ENCODE results near the gene MRPL55.

MRPL55 gene

DNA sequence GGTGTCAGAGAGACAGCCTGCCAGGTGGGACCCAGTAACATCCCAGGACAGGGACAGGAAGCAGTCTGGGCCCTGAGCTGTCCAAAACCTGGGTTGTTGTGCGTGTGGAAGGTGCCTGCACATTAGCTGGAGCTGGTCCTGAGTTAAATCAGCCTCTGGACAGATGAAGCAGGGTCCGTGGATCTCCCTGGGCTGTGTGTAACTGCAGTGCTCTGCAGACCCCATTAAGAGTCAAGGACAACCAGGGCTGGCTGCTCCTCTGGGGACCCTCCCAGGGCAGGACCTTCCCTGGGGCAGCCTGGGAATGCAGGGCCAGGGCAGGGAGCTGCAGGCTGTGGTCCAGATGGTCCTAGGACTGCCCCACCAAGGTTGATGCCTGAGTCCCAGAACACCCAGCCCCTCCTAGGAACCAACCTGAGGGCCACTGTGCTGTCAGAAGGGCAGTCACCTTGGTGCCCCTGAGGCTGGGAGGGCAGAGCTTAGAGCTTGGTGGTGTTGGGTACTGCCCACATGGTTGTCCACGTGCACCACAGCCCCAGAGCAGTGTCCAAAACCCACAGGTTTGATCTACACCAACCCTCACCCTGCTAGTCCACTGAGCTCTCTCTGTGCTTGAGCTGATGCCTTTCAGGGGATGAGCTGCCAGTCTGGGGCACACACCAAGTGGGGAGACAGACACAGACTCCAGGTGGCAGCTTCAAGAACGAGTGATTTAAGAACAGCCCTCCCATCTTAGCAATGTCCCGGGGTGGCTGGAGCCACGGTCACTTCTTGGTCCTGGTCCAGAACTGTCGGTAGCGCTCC lies 2.9 kb downstream of the MRPL55 start:
- in situ Hi-C loops (cut with HindIII; ENCODE audit: low pct_ligation_motif_present, low pct_unique_long_range_greater_than_20kb, low sequenced_read_pairs), result no loop called here
- DNase-seq, result no peak

DNA sequence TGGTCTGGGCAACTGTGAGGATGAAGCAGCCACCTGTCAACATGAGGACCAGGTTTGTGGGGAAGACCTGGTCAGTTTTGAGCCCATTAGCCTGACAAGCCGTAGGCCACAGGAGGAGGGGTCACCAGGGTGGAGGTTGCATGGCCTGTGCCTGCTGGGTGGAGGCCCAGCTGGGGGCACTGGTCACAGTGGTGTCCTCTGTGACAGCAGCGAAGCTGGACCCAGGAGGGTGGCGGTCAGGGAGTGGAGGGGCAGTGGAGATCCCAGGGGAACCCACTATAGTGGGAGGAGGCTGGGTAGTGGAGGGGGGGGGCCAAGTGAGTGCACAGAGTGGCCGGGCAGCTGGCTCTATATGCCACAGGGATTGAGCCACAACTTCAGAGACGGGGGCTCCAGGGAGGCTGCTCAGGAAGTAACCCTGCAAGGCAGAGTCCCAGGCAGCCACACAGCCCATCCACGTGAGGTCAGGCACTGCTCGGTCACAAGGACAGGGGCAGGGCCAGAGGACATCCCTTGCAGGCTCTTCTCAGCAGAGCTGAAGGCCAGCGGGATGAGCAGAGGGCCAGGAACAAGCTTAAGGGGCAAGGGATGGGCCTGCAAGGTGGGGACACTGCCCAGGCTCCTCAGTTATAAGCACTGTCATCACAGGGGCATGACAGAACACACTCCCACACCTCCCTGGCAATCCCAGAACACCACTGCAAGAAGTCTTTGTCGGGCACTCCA lies 3.7 kb downstream of the MRPL55 start:
- no peak for DNase-seq
- in situ Hi-C loops (cut with HindIII; ENCODE audit: low pct_ligation_motif_present, low pct_unique_long_range_greater_than_20kb, low sequenced_read_pairs), result no loop called here

DNA sequence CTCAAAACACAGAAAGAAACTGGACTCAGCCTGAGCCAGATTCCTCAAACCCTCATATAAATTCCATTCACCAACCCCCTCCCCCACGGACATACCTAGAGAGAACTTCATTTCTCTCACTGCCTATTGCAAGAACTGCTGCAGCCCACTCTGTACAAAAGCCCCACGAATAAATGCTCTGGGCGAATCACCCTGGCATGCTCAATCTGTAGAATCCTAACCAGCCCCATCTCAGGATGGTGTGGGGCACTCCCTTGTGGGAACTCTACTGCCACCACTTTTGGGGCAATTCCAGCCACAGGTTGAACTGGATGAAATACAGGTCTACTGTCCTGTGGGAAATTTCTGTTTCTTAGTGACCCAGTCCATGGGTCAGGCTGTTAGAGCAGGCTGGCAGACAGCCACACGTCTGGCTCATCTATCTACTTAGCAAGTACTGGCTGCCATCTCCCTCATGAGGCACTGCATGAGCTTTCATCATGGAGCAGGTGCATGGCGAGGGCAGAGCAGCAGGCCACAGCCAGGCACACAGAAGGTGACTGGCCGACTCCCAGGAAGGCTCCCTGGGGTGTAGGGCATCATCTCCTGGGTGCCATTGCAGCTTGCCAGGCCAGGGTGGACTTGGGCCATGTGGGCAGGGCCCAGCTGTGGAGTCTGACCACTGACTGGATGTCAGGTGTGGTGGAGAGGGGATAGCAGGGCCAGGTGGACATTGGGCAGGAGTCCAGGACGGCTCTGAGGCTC lies 4.4 kb downstream of the MRPL55 start:
- DNase-seq, result no peak
- in situ Hi-C loops (cut with HindIII; ENCODE audit: low pct_ligation_motif_present, low pct_unique_long_range_greater_than_20kb, low sequenced_read_pairs), result no loop called here

DNA sequence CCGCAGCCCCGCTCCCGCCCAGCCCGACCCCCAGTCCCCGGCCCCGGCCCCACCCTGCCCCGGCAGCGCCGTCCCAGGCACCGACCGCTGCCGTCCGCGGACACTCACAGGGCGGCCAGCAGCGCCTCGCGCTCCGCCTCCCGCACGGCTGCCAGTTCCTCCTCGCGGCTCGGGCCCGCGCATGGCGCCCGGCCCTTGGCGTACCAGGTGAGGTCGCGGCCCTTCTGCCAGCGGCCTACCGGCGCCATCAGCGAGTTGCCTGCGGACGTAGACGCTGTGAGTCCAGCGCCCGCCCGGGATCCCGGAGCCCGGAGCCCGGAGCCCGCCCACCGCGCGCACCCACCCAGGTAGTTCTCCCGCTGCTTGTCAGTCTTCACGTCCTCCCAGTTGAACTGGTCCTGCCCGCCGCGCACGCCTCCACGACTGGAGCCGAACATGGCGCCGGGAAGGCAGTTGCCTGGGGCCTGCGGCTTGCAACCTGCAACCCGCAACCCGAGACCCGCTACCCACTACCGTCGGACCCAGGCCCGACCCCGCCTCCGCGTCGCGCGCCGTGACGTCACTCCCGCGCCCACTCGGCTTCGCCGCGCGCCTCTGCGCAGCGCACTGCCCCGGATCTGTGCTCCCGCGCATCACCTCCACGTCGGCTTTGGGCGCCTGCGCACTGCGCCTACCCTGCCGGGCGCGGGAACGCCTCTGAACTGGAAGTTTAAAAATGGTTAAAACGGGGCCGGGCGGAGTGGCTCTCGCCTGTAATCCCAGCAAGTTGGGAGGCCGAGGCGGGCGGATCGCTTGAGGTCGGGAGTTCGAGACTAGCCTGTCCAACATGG lies 6.1 kb downstream of the MRPL55 start, which contains the start of gene C1orf35:
C1orf35 (minus strand) TSS at position 535 of the 830 bp plus-strand sequence; CDS start at position 437, 98 bp downstream.
- peak; percentile 96 for DNase-seq
- in situ Hi-C loops (cut with HindIII; ENCODE audit: low pct_ligation_motif_present, low pct_unique_long_range_greater_than_20kb, low sequenced_read_pairs), result no loop called here

DNA sequence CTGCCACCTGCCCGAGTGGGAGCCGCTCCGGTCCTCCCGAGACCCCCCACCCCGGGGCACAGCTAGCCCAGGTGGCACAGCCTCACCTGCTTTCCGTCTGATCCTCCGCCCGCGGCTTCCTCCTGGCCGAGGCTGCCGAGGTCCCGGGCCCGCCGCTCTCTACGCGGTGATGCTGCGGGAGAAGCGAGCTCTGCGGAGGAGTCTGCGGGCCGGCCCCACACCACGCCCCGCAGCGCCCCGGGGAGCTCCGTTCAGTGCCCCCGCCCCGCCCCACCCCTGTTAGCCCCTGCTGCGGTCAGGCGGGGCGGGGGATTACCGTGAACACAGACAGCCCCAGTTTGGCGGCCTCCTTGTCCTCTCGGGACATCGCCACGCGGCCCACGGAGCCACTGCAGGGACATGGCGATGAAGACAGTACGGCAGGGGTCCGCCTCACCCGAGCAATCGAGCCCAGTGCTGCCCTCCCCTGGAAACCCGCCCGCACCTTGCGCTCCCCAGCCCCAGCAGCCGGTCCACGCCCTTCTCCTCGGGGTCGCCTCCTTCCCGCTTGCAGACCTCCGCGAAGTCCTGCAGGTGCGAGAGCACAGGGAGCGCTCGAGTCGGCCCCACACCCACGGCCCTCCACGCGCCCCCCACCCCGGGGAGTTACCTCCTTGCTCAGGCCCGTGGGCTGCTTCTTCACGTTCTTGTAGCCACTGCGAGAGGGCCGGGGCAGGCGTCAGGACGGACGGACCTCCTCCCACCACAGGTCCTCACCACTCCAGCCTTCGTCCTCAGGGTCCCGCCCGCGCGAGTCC lies 6.9 kb downstream of the MRPL55 start:
- in situ Hi-C loops (cut with HindIII; ENCODE audit: low pct_ligation_motif_present, low pct_unique_long_range_greater_than_20kb, low sequenced_read_pairs), result no loop called here
- DNase-seq, result peak; percentile 61

DNA sequence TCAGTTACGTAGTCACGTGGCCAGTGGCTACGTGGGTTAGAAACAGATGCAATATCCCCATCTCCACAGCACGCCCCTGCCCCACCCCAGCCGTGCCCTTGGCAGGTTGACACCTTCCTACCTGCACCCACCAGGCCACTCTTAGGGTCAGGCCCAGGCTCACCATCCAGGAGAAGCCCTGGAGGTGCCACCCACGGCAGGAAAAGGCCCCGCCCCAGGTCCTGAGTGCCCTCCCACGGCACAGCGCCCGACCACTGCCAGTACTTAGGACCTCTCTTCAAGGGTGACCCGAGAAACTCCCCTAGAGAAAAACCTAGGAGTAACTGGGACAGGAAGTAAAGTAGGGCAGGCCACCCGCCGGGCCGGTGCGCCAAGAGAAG lies 7.5 kb downstream of the MRPL55 start:
- in situ Hi-C loops (cut with HindIII; ENCODE audit: low pct_ligation_motif_present, low pct_unique_long_range_greater_than_20kb, low sequenced_read_pairs), result no loop called here
- peak; percentile 18 for DNase-seq

DNA sequence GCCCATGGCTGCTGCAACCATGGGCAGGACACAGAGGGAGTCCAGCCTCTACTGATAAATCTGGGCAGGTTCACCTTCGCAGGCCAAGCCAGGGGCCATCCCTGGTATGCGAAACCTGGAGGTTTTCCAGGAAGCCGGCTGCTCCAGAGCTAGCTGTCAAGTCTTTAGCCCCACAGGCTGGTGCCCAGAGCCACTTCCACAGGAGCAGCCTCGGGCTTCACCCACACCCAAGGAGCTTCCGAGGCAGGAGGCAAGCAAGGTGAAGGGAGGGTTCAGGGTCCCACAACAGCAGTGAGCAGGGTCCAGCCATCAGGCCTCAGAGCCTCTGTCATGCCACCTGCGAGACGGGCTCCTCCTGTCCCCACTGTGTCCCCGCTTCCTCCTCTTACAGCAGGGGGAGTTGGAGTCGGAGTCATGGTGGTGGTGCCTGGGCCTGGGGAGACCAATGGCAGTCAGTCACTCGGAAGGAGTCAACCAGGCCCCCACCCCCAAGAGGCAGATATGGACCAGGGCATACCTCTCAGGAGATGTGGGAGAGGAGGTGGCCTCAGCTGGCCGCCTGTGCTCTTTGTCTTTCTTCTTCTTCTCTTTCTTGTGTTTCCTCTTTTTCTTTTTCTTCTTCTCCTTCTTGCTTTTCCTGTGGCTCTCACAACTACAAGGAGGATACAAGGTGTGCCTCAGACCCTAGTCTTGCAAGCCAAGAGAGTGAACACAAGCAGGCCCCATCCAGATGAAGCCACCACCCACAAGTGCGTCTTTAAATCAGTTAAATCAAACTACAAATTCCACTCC lies 8.1 kb downstream of the MRPL55 start:
- in situ Hi-C loops (cut with HindIII; ENCODE audit: low pct_ligation_motif_present, low pct_unique_long_range_greater_than_20kb, low sequenced_read_pairs), result no loop called here
- no peak for DNase-seq

DNA sequence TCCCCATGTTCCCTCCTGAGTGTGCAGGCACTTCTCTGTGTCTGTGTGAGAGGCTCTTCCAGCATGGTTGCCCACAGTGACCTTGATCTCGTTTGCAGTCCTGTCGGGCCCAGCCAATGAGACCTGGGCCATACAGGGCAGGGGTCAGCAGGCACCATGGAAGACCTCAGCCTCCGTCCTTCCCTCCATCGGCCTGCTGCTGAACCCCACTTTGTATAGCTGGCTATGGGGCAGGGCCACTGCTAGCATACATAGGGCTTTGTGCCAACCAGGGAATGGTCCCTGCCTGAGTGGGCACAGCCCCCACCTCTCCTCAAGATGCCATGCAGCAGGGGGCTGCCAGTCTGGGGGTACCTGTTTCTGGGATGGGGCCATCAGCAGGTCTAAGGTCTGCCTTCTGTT lies 9.8 kb downstream of the MRPL55 start:
- no peak for DNase-seq
- in situ Hi-C loops (cut with HindIII; ENCODE audit: low pct_ligation_motif_present, low pct_unique_long_range_greater_than_20kb, low sequenced_read_pairs), result no loop called here

DNA sequence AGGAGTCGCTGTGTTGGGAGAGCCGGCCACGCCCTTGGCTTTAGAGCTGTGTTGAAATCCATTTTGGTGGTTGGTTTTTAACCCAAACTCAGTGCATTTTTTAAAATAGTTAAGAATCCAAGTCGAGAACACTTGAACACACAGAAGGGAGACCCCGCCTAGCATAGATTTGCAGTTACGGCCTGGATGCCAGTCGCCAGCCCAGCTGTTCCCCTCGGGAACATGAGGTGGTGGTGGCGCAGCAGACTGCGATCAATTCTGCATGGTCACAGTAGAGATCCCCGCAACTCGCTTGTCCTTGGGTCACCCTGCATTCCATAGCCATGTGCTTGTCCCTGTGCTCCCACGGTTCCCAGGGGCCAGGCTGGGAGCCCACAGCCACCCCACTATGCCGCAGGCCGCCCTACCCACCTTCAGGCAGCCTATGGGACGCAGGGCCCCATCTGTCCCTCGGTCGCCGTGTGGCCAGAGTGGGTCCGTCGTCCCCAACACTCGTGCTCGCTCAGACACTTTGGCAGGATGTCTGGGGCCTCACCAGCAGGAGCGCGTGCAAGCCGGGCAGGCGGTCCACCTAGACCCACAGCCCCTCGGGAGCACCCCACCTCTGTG lies 10.7 kb downstream of the MRPL55 start:
- DNase-seq, result no peak
- in situ Hi-C loops (cut with HindIII; ENCODE audit: low pct_ligation_motif_present, low pct_unique_long_range_greater_than_20kb, low sequenced_read_pairs), result no loop called here

DNA sequence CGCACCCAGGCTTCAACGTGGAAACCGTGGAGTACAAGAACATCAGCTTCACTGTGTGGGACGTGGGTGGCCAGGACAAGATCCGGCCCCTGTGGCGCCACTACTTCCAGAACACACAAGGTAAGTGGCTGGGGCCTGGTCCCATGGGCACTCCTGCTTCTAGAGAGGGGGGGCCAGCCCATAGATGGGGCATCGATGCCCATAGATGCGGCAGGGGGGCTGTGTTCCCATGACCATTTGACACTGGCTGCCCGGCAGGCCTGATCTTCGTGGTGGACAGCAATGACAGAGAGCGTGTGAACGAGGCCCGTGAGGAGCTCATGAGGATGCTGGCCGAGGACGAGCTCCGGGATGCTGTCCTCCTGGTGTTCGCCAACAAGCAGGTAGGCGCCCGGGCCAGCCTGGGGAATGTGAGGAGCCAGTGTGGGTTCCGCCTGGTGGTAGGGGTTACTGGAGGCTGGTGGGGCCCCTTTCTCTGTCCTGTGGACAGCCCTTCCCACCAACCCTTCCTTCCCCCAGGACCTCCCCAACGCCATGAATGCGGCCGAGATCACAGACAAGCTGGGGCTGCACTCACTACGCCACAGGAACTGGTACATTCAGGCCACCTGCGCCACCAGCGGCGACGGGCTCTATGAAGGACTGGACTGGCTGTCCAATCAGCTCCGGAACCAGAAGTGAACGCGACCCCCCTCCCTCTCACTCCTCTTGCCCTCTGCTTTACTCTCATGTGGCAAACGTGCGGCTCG lies 11.6 kb downstream of the MRPL55 start:
- in situ Hi-C loops (cut with HindIII; ENCODE audit: low pct_ligation_motif_present, low pct_unique_long_range_greater_than_20kb, low sequenced_read_pairs), result no loop called here
- DNase-seq, result no peak

DNA sequence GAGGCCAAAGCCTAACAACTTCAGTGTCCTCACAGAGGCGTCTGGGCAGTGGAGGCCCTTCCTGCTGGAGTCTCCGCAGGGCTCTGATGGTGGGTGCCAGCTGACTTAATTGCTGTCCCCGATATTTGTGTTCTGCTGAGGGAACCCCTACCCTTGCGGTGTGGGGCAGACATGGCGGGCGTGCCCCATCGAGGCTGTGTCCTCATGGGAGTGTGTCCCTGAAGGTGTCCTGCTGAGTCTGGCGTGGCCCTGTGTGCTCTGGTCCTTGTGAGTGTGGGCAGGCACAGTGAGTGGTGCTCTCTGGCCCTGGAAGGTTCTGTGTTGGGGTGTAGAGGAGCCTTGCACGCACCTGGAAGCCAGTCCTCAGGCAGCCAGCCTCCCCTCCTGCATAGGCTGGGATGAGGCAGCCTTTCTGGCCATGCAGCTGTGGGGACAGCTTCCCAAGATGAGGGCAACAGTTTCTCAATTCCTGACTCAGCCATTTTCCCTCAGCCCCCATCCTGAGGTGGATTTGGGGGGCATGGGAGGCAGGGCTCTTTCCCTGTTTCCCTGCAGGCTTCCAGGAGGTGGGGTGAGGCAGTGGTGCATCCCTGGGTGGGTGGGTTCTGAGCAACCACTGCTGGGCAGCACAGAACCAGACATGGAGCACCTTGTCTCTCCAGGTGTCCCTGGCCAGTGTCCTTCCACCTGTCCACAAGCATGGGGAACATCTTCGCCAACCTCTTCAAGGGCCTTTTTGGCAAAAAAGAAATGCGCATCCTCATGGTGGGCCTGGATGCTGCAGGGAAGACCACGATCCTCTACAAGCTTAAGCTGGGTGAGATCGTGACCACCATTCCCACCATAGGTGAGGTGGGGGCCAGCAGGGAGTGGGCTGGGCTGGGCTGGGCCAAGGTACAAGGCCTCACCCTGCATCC lies 12.4 kb downstream of the MRPL55 start:
- in situ Hi-C loops (cut with HindIII; ENCODE audit: low pct_ligation_motif_present, low pct_unique_long_range_greater_than_20kb, low sequenced_read_pairs), result no loop called here
- DNase-seq, result no peak

DNA sequence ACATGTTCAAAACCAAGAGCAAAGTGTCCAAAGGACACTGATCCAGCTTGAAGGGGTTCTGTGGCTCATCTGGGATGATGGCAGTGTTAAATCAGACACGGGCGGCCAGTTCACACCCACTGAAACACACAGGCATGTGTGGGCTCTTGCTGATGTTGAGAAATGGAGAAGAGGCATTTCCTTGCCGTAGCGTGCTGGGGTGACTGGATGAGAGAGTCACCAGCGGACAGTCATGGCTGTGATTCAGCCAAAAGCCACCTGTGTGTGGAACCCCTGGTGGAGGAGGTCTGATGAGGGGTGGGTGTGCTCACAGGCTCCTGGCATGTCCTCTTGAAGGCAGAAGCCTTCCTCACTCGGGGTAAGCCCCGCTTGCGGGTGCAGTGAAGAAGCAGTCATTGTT lies 13.2 kb downstream of the MRPL55 start:
- in situ Hi-C loops (cut with HindIII; ENCODE audit: low pct_ligation_motif_present, low pct_unique_long_range_greater_than_20kb, low sequenced_read_pairs), result no loop called here
- no peak for DNase-seq

DNA sequence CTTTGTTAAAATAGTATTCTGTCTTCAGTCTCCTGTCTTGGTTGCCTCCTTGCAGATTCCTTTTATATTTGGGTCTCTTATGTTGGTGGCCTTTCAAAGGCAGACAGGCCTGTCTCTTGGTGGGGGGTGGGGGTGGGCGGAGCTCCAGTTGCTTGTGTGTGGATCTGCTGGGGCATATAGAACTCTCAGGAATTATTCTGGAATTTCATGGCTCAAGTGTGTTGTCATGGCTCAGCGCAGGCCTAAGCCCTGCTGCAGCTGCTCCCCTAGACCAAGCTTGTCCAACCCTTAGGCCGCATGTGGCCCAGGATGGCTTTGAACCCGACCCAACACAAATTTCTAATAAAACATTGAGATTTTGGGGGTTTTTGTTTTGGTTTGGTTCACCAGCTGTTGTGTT lies 13.9 kb downstream of the MRPL55 start:
- no peak for DNase-seq
- in situ Hi-C loops (cut with HindIII; ENCODE audit: low pct_ligation_motif_present, low pct_unique_long_range_greater_than_20kb, low sequenced_read_pairs), result no loop called here

DNA sequence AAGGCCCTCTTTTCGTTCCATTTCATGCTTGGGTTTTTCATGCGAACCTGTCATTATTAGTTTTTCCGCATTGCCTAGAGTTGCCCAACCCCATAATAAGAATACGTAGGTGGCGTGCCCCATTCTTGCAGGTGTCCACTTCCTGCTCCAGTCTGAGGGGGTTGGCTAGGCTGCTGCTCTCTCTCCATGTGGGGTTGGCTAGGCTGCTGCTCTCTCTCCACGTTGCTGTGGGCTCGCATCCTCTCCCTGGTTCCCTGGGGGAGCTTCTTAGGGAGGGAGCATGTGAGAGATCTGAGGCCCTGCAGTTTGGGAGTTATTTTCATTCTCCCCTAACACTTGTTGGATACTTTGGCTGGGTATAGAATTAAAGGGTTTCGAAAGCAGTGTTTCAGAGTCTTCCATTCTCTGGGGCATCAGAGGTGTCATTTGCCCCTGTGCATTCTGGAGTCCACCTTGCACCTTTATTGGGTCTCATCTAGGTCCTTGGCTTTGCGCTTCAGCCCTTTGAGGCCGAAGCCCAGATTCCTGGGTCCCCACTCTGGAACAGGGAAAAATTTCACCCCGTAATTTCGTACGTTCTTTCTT lies 14.6 kb downstream of the MRPL55 start:
- in situ Hi-C loops (cut with HindIII; ENCODE audit: low pct_ligation_motif_present, low pct_unique_long_range_greater_than_20kb, low sequenced_read_pairs), result no loop called here
- no peak for DNase-seq
